MM.1S (cell line): Measurements from ENCODE around the gene VAMP2.

Experiments used
- EZH2 ChIP-seq: fragments of 300-600 bp; sonication (generic); optimal IDR thresholded peaks from 2 replicates; pipeline ENCODE3; 2017; ENCODE audit warnings: low read depth, mild to moderate bottlenecking, antibody characterized with exemption, low read length, mixed read lengths
- EZH2phosphoT487 ChIP-seq: fragments of 300-600 bp; sonication (generic); IDR thresholded peaks from 2 replicates; pipeline ENCODE4 v1.6.1; 2018; ENCODE audit warnings: antibody characterized with exemption, low read length
- TF ChIP-seq, protein P1 (sequence below): fragments of 300-600 bp; sonication (generic); IDR thresholded peaks from 2 replicates; pipeline ENCODE4 v1.5.1; 2016; ENCODE audit warnings: antibody characterized with exemption, low read length, mixed read lengths

GRCh38 chr17:8189711-8190477, 27.1 kb upstream of the VAMP2 start, which contains the start of gene BORCS6:
- no peak for TF ChIP-seq EZH2
- no peak for TF ChIP-seq EZH2phosphoT487
- TF ChIP-seq, protein P1, sequence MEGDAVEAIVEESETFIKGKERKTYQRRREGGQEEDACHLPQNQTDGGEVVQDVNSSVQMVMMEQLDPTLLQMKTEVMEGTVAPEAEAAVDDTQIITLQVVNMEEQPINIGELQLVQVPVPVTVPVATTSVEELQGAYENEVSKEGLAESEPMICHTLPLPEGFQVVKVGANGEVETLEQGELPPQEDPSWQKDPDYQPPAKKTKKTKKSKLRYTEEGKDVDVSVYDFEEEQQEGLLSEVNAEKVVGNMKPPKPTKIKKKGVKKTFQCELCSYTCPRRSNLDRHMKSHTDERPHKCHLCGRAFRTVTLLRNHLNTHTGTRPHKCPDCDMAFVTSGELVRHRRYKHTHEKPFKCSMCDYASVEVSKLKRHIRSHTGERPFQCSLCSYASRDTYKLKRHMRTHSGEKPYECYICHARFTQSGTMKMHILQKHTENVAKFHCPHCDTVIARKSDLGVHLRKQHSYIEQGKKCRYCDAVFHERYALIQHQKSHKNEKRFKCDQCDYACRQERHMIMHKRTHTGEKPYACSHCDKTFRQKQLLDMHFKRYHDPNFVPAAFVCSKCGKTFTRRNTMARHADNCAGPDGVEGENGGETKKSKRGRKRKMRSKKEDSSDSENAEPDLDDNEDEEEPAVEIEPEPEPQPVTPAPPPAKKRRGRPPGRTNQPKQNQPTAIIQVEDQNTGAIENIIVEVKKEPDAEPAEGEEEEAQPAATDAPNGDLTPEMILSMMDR, result peak; percentile 18; the same call in 1 of the 2 replicates
